Ovary (tissue), 9 donors: ENCODE results near the gene TRPM3. TPM values are rescaled to one million over a fixed set of nuclear protein-coding genes. Genes with fewer than 3 reads are reported as not detected.

Source experiments
- DNase-seq, 5 donors: peaks; one replicate each; pipeline ENCODE4 v3.0.0-alpha.2; 2019 to 2020
- H3K27ac ChIP-seq, 2 donors: fragments of 200-600 bp; one replicate each; pipeline versions ENCODE4 v1.5.1 to v1.8.0; 2019 to 2022
- H3K27me3 ChIP-seq: fragments of 200-600 bp; one replicate; pipeline ENCODE4 v1.8.0; 2022
- H3K36me3 ChIP-seq: fragments of 200-600 bp; sonication (generic); one replicate; pipeline ENCODE4 v1.5.1; 2019
- H3K4me1 ChIP-seq: one replicate; pipeline ENCODE4 v1.8.1; 2013; ENCODE audit warnings: mild to moderate bottlenecking, moderate library complexity; ENCODE audit not compliant: insufficient read depth
- H3K4me3 ChIP-seq: fragments of 200-600 bp; sonication (generic); one replicate; pipeline ENCODE4 v1.5.1; 2017
- H3K9me3 ChIP-seq, 2 donors: fragments of 200-600 bp in 1 of 2; sonication (generic) in 1 of 2; one replicate each; pipeline versions ENCODE4 v1.5.1 to v1.8.1; 2013 to 2019; ENCODE audit warnings: mild to moderate bottlenecking in 1 of 2, moderate library complexity in 1 of 2
- CTCF ChIP-seq, 3 donors: fragments of 450-650 bp in 2 of 3; fragments of 200-600 bp in 1 of 3; IDR thresholded peaks; one replicate each; pipeline versions ENCODE4 v1.5.1 to v1.8.0; 2016 to 2022; ENCODE audit warnings: antibody characterized with exemption in 3 of 3, mild to moderate bottlenecking in 1 of 3
- EP300 ChIP-seq: sonication (generic); formaldehyde crosslinking; IDR thresholded peaks from one replicate; pipeline ENCODE4 v1.6.1; 2017; ENCODE audit warnings: antibody characterized with exemption
- POLR2A ChIP-seq: fragments of 450-650 bp; IDR thresholded peaks from one replicate; pipeline ENCODE4 v1.6.1; 2017; ENCODE audit warnings: antibody characterized with exemption, mild to moderate bottlenecking, moderate library complexity
- WGBS, 3 donors: extraction: QIAGEN DNeasy Blood & Tissue Kit in 1 of 3; methylation state at CpG; one replicate each; pipeline versions ENCODE4 v1.1.5 to v1.1.7; 2013 to 2017; 5-methylcytosine and 5-hydroxymethylcytosine counted together
- intact Hi-C, 4 donors: fragments of 100-400 bp; cut with DNase I; formaldehyde crosslinking; loops; one replicate each; pipeline versions ENCODE4 v1.11.0 to v1.15.1; 2022 to 2023
- polyA plus RNA-seq, 2 donors: library from polyadenylated mRNA; stranded (reverse); fragments of 200-250 nt in 1 of 2; fragments of 350-450 nt in 1 of 2; fragmentation: Illumina TruSeq in 1 of 2; extraction: RNeasy Lipid Tissue Mini Kit (QIAGEN cat#74804) in 1 of 2; gene quantifications; one replicate each; pipeline ENCODE4 v1.2.3, GENCODE V29; 2013 to 2014
- total RNA-seq, 7 donors: library from RNA; depleted of rRNA in 2 of 7; stranded (reverse); fragments of >200 nt in 2 of 7; fragmentation: NEBNext Ultra II Directional in 3 of 7; extraction: Animal tissue kit (Norgen Biotek cat#: 25700) in 3 of 7; gene quantifications; one replicate each; pipeline versions ENCODE4 v1.1.0 to v1.2.4, GENCODE V29; 2016 to 2023
- donor health status: DM: no; HTN: no; CAD: no; lungs with moderate emphysema.
- donor health status: DM: no; HTN: no; CAD: no.
- donor health status: Bipolar disorder and iron deficiency.
- donor health status: DM: yes; HTN: yes; CAD: no.
- donor health status: DM: no; HTN: no; CAD: no.
- donor health status: DM: yes; HTN: yes; CAD: no.

Gene TRPM3
- total and polyA plus RNA-seq, 9 donors: 0.80 to 18.5 (median 4.6) TPM

- TF ChIP-seq EP300 (no peak), POLR2A (no peak), CTCF (IDR thresholded peaks at IDR 0.05) (no peak)
- no peaks in the 10 kb centered on the region for H3K27me3 ChIP-seq
- no peak overlapping the region for H3K4me3 ChIP-seq
- no peak for DNase-seq
- H3K4me1 ChIP-seq: no peaks in the 10 kb centered on the region
- no peaks in the 10 kb centered on the region for H3K36me3 ChIP-seq
- no peaks in the 10 kb centered on the region for H3K9me3 ChIP-seq
- no peak overlapping the region for H3K27ac ChIP-seq
- 77 to 87% (median 83%) methylated on average over 2 of the region's 2 CpGs for WGBS, 3 donors
- intact Hi-C loops: no loop called here
These were observed 281.2 kb downstream of the TRPM3 start for GRCh38 chr9:70840266-70840665.

- TF ChIP-seq EP300 (no peak), POLR2A (no peak), CTCF (IDR thresholded peaks at IDR 0.05) (no peak)
- intact Hi-C loops: no loop called here
- Histone ChIP-seq H3K27ac (no peak overlapping the region), H3K36me3 (no peaks in the 10 kb centered on the region), H3K4me1 (no peaks in the 10 kb centered on the region), H3K4me3 (no peak overlapping the region), H3K27me3 (no peaks in the 10 kb centered on the region), H3K9me3 (no peaks in the 10 kb centered on the region)
- no peak for DNase-seq
- 82 to 95% (median 88%) methylated on average over 4 of the region's 4 CpGs for WGBS, 3 donors
These were observed 286.1 kb downstream of the TRPM3 start for GRCh38 chr9:70835323-70835722.

GRCh38 chr9:70832492-70832891 is 288.9 kb downstream of the TRPM3 start:
- TF ChIP-seq CTCF (IDR thresholded peaks at IDR 0.05): no peak
- Histone ChIP-seq H3K27ac (no peak overlapping the region), H3K27me3 (no peaks in the 10 kb centered on the region), H3K9me3 (no peaks in the 10 kb centered on the region), H3K4me1 (no peaks in the 10 kb centered on the region), H3K36me3 (no peaks in the 10 kb centered on the region), H3K4me3 (no peak overlapping the region)
- no peak for DNase-seq
- intact Hi-C loops: no loop called here

GRCh38 chr9:70830618-70831017 is 290.8 kb downstream of the TRPM3 start:
- intact Hi-C loops: no loop called here
- no peak overlapping the region for H3K27ac ChIP-seq
- TF ChIP-seq POLR2A (no peak), CTCF (IDR thresholded peaks at IDR 0.05) (no peak), EP300 (no peak)
- no peaks in the 10 kb centered on the region for H3K27me3 ChIP-seq
- 76 to 88% (median 85%) methylated on average over 4 of the region's 4 CpGs for WGBS, 3 donors
- H3K4me1 ChIP-seq: no peaks in the 10 kb centered on the region
- no peaks in the 10 kb centered on the region for H3K36me3 ChIP-seq
- no peak overlapping the region for H3K4me3 ChIP-seq
- no peaks in the 10 kb centered on the region for H3K9me3 ChIP-seq
- no peak for DNase-seq
